ENCODE data around the gene BTBD9. TPM values are rescaled to one million over a fixed set of nuclear protein-coding genes. Genes with fewer than 3 reads are reported as not detected.

Gene BTBD9
- total RNA-seq, 1 donor, result 25.3 TPM

DNA sequence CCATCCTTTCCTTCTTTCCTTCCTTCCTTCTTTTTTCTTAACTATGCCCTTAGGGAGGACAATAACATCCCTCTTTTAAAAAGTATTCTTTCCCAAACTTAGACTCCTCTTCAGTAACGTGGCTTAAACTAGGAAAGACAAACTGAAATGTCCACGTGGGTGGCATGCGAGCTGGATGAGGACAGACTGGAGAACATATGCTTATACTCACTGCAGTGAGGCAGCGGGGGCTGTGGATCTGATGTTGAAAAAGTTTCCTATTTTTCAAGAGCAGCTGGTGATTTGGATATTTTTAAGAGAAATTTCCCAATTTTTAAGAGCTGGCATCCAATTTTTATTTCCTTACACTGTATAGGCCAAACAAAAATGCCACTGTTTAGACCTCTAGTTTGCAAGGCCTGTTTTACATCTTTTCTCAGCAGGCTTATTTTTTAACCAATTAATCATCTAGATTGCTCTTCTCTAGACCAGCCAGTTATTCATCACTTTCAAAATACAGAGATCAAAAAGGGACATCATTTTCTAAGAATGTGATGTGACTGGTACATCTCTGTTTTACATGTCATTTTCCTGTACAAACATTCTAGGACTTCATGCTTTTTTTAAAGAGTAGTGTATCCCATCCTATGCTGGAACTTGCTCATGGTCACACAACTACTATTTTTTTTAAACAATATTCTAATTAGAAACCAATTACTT is 226.5 kb downstream of the BTBD9 start:
- Histone ChIP-seq H3K27me3 (ENCODE audit: insufficient read depth, low read length) (no peaks in the 10 kb centered on the region), H2AFZ (ENCODE audit: low read length) (no peak overlapping the region), H3K4me2 (ENCODE audit: insufficient read depth, low read length) (no peak overlapping the region), H3K9me3 (ENCODE audit: low read depth, low read length) (no peaks in the 10 kb centered on the region), H3K36me3 (ENCODE audit: insufficient read depth, low read length) (no peaks in the 10 kb centered on the region), H3K4me1 (ENCODE audit: insufficient read depth, low read length) (no peaks in the 10 kb centered on the region), H3K27ac (ENCODE audit: low read depth, low read length) (no peak overlapping the region), H3K79me2 (ENCODE audit: insufficient read depth, low read length) (no peaks in the 10 kb centered on the region), H4K20me1 (ENCODE audit: insufficient read depth, low read length) (no peaks in the 10 kb centered on the region), H3K4me3 (ENCODE audit: insufficient read depth, low read length) (no peak overlapping the region)
- DNase-seq (ENCODE audit: insufficient read length, low spot score, missing footprints), result no peak
- TF ChIP-seq, protein P1, sequence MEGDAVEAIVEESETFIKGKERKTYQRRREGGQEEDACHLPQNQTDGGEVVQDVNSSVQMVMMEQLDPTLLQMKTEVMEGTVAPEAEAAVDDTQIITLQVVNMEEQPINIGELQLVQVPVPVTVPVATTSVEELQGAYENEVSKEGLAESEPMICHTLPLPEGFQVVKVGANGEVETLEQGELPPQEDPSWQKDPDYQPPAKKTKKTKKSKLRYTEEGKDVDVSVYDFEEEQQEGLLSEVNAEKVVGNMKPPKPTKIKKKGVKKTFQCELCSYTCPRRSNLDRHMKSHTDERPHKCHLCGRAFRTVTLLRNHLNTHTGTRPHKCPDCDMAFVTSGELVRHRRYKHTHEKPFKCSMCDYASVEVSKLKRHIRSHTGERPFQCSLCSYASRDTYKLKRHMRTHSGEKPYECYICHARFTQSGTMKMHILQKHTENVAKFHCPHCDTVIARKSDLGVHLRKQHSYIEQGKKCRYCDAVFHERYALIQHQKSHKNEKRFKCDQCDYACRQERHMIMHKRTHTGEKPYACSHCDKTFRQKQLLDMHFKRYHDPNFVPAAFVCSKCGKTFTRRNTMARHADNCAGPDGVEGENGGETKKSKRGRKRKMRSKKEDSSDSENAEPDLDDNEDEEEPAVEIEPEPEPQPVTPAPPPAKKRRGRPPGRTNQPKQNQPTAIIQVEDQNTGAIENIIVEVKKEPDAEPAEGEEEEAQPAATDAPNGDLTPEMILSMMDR (IDR thresholded peaks at IDR 0.05; ENCODE audit: extremely low read depth, low read depth, low read length), result no peak

GRCh38 chr6:38407192-38407591 is 232.5 kb downstream of the BTBD9 start:
- Histone ChIP-seq H3K4me3 (ENCODE audit: insufficient read depth, low read length) (no peak overlapping the region), H3K9me3 (ENCODE audit: low read depth, low read length) (no peaks in the 10 kb centered on the region), H3K4me2 (ENCODE audit: insufficient read depth, low read length) (no peak overlapping the region), H3K27ac (ENCODE audit: low read depth, low read length) (no peak overlapping the region), H4K20me1 (ENCODE audit: insufficient read depth, low read length) (no peaks in the 10 kb centered on the region), H2AFZ (ENCODE audit: low read length) (no peak overlapping the region), H3K79me2 (ENCODE audit: insufficient read depth, low read length) (no peaks in the 10 kb centered on the region), H3K27me3 (ENCODE audit: insufficient read depth, low read length) (no peaks in the 10 kb centered on the region), H3K4me1 (ENCODE audit: insufficient read depth, low read length) (peaks cover 10% of the 10 kb centered on the region), H3K36me3 (ENCODE audit: insufficient read depth, low read length) (no peaks in the 10 kb centered on the region)
- DNase-seq (ENCODE audit: insufficient read length, low spot score, missing footprints), result no peak
- TF ChIP-seq, protein P1 (IDR thresholded peaks at IDR 0.05; ENCODE audit: extremely low read depth, low read depth, low read length), result no peak

DNA sequence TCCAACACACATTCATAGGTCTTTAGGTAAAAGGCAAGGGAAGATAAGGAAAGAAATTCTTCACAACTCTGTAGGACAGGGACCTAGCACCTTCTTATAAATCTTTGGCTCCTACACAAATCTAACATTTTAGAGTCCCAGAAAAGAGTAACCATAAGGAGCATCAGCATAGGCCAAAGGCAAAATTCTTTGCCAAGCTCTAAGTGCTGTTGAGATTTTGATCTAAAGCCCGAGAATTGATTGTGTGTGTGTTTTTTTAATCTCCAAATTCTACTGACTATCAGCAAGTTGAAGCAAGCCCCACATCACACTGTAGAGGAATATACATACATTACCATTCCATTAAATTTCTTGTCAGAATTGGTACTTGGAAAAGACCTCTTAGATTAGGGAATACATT is 233.6 kb downstream of the BTBD9 start:
- Histone ChIP-seq H4K20me1 (ENCODE audit: insufficient read depth, low read length) (no peaks in the 10 kb centered on the region), H2AFZ (ENCODE audit: low read length) (no peak overlapping the region), H3K4me1 (ENCODE audit: insufficient read depth, low read length) (peaks cover 10% of the 10 kb centered on the region), H3K27me3 (ENCODE audit: insufficient read depth, low read length) (no peaks in the 10 kb centered on the region), H3K4me3 (ENCODE audit: insufficient read depth, low read length) (no peak overlapping the region), H3K9me3 (ENCODE audit: low read depth, low read length) (no peaks in the 10 kb centered on the region), H3K27ac (ENCODE audit: low read depth, low read length) (no peak overlapping the region), H3K4me2 (ENCODE audit: insufficient read depth, low read length) (no peak overlapping the region), H3K36me3 (ENCODE audit: insufficient read depth, low read length) (no peaks in the 10 kb centered on the region), H3K79me2 (ENCODE audit: insufficient read depth, low read length) (no peaks in the 10 kb centered on the region)
- no peak for DNase-seq (ENCODE audit: insufficient read length, low spot score, missing footprints)
- TF ChIP-seq, protein P1 (IDR thresholded peaks at IDR 0.05; ENCODE audit: extremely low read depth, low read depth, low read length), result no peak

GRCh38 chr6:38404900-38405556 is 234.7 kb downstream of the BTBD9 start:
- Histone ChIP-seq H3K4me3 (ENCODE audit: insufficient read depth, low read length) (no peak overlapping the region), H3K4me1 (ENCODE audit: insufficient read depth, low read length) (peaks cover 10% of the 10 kb centered on the region), H3K4me2 (ENCODE audit: insufficient read depth, low read length) (no peak overlapping the region), H3K27me3 (ENCODE audit: insufficient read depth, low read length) (no peaks in the 10 kb centered on the region), H2AFZ (ENCODE audit: low read length) (no peak overlapping the region), H3K79me2 (ENCODE audit: insufficient read depth, low read length) (no peaks in the 10 kb centered on the region), H4K20me1 (ENCODE audit: insufficient read depth, low read length) (no peaks in the 10 kb centered on the region), H3K27ac (ENCODE audit: low read depth, low read length) (no peak overlapping the region), H3K36me3 (ENCODE audit: insufficient read depth, low read length) (no peaks in the 10 kb centered on the region), H3K9me3 (ENCODE audit: low read depth, low read length) (no peaks in the 10 kb centered on the region)
- no peak for DNase-seq (ENCODE audit: insufficient read length, low spot score, missing footprints)
- TF ChIP-seq, protein P1 (IDR thresholded peaks at IDR 0.05; ENCODE audit: extremely low read depth, low read depth, low read length), result no peak

Measured in osteoblast (primary cell).